Gastrocnemius medialis (tissue), 4 donors: ENCODE results near the gene C1QTNF6. TPM values are rescaled to one million over a fixed set of nuclear protein-coding genes. Genes with fewer than 3 reads are reported as not detected.
"Not testable (repeated sequence)": the region's sequence is repeated elsewhere in the genome, so short reads cannot be mapped to it uniquely, and the experiment has no call there.

Experiments used
- ATAC-seq, 2 donors: fragments of 150-250 bp; one replicate each; pipeline ENCODE4 v1.9.1; 2016
- DNase-seq, 2 donors: peaks; one replicate each; pipeline ENCODE4 v3.0.0-alpha.2; 2019
- H3K27ac ChIP-seq, 4 donors: fragments of 200-600 bp; sonication (generic); 1 replicate in 1 of 4; 2 replicates in 3 of 4; pipeline ENCODE4 v1.5.1; 2016 to 2018; ENCODE audit warnings: mild to moderate bottlenecking in 2 of 4, moderate library complexity in 1 of 4
- H3K27me3 ChIP-seq, 3 donors: fragments of 200-600 bp; sonication (generic) in 2 of 3; 1 replicate in 1 of 3; 2 replicates in 2 of 3; pipeline versions ENCODE4 v1.5.1 to v1.6.0; 2016 to 2019; ENCODE audit warnings: mild to moderate bottlenecking in 1 of 3, moderate library complexity in 1 of 3
- H3K36me3 ChIP-seq, 2 donors: fragments of 200-600 bp; sonication (generic) in 1 of 2; one replicate each; pipeline ENCODE4 v1.5.1; 2017 to 2018
- H3K4me1 ChIP-seq, 2 donors: fragments of 200-600 bp; sonication (generic) in 1 of 2; one replicate each; pipeline ENCODE4 v1.5.1; 2016 to 2017; ENCODE audit warnings: mild to moderate bottlenecking in 2 of 2
- H3K4me3 ChIP-seq, 4 donors: fragments of 200-600 bp; sonication (generic) in 3 of 4; 1 replicate in 1 of 4; 2 replicates in 3 of 4; pipeline ENCODE4 v1.5.1; 2016 to 2019; ENCODE audit warnings: mild to moderate bottlenecking in 2 of 4
- H3K9me3 ChIP-seq, 3 donors: fragments of 200-600 bp; sonication (generic) in 2 of 3; 1 replicate in 1 of 3; 2 replicates in 2 of 3; pipeline ENCODE4 v1.5.1; 2016 to 2019
- POLR2A ChIP-seq, 2 donors: fragments of 450-650 bp; IDR thresholded peaks; one replicate each; pipeline ENCODE4 v1.6.1; 2017; ENCODE audit warnings: antibody characterized with exemption in 2 of 2, mild to moderate bottlenecking in 2 of 2, moderate library complexity in 2 of 2
- in situ Hi-C, 4 donors: fragments of 200-750 bp; cut with MboI; loops; one replicate each; pipeline versions ENCODE4 v1.15.0 to v1.8.0; 2017; ENCODE audit warnings: low sequenced_read_pairs in 4 of 4
- intact Hi-C: fragments of 100-400 bp; cut with DNase I; formaldehyde crosslinking; loops from one replicate; pipeline ENCODE4 v1.15.1; 2023; ENCODE audit warnings: low total_unique reads
- total RNA-seq, 4 donors: library from RNA; depleted of rRNA; stranded (reverse); fragments of >200 nt; gene quantifications; one replicate each; pipeline versions ENCODE4 v1.1.0 to v1.2.3, GENCODE V29; 2016
- TF ChIP-seq, protein P1 (sequence below), 5 experiments: fragments of 450-650 bp in 3 of 5; fragments of 200-600 bp in 2 of 5; sonication (generic) in 2 of 5; IDR thresholded peaks in 4 of 5; conservative IDR thresholded peaks in 1 of 5; 1 replicate in 4 of 5; 2 replicates in 1 of 5; pipeline ENCODE4 v1.5.1; 2016 to 2019; ENCODE audit warnings: antibody characterized with exemption in 5 of 5, mild to moderate bottlenecking in 3 of 5, moderate library complexity in 3 of 5

The C1QTNF6 gene
- total RNA-seq = under 1 TPM; 0.46 to 1.00 (median 0.84) TPM

- Histone ChIP-seq H3K27me3 (no peaks in the 10 kb centered on the region), H3K4me1 (peaks cover 38 to 41% of the 10 kb centered on the region in 2 donors), H3K9me3 (no peaks in the 10 kb centered on the region), H3K4me3 (peak within 1 kb of the TSS; percentile 9 to 31 (median 21)), H3K36me3 (no peaks in the 10 kb centered on the region), H3K27ac (peak within 1 kb of the TSS; percentile 71 to 82 (median 76))
- in situ Hi-C loops (no loop called here), intact Hi-C loops (no loop called here)
- DNase-seq = no peak
- peak; percentile 20 to 28 for ATAC-seq
- TF ChIP-seq, protein P1, sequence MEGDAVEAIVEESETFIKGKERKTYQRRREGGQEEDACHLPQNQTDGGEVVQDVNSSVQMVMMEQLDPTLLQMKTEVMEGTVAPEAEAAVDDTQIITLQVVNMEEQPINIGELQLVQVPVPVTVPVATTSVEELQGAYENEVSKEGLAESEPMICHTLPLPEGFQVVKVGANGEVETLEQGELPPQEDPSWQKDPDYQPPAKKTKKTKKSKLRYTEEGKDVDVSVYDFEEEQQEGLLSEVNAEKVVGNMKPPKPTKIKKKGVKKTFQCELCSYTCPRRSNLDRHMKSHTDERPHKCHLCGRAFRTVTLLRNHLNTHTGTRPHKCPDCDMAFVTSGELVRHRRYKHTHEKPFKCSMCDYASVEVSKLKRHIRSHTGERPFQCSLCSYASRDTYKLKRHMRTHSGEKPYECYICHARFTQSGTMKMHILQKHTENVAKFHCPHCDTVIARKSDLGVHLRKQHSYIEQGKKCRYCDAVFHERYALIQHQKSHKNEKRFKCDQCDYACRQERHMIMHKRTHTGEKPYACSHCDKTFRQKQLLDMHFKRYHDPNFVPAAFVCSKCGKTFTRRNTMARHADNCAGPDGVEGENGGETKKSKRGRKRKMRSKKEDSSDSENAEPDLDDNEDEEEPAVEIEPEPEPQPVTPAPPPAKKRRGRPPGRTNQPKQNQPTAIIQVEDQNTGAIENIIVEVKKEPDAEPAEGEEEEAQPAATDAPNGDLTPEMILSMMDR (IDR thresholded peaks at IDR 0.05 in 4 of 5, conservative IDR thresholded peaks at IDR 0.05 in 1 of 5) = no peak
- no peak for TF ChIP-seq POLR2A (IDR thresholded peaks at IDR 0.05)
Measured at GRCh38 chr22:37187891-37188761, at the start of gene C1QTNF6. Gene C1QTNF6, minus strand, starts transcription at chr22:37188247. Its CDS starts 34 bp downstream, at chr22:37188213.

DNA sequence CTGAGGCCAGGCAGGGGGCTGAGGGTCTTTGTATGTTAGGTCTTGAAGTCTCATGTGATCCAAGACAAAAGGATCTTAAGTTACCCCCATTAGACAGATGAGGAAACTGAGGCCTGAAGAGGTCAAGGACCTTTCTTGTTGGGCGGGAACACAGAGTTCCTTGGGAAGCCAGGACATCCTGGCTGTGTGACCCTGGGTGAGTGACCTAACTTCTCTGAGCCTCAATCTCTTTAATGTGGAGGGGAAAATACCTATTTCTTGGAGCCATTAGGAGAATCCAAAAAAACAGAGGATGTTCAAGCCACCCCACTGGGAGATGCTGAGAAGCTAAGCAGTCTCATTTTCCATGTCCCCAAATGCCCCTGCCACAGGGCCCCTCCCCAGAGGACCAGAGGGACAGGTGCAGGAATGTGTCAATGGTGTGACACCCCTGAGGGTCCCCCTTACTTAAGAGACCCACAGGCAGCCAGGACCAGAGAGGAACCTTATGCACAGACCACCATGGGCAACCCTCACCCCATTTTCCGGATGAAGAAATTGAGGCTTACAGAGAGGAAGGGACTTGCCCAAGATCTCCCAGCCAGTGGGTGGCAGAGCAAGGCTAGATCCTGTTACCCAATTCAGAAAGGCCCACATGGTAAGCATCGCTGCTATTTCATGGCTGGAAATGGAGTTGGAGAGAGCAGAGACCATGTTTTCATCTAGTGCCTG lies 48.0 kb upstream of the C1QTNF6 start:
- ATAC-seq = no peak
- intact Hi-C loops (no loop called here), in situ Hi-C loops (no loop called here)
- TF ChIP-seq POLR2A (IDR thresholded peaks at IDR 0.05) = no peak
- Histone ChIP-seq H3K27ac (no peak overlapping the region), H3K36me3 (no peaks in the 10 kb centered on the region), H3K4me1 (no peaks in the 10 kb centered on the region), H3K27me3 (peaks cover 20 to 52% (median 45%) of the 10 kb centered on the region in 3 donors), H3K4me3 (no peak overlapping the region), H3K9me3 (no peaks in the 10 kb centered on the region)
- DNase-seq = no peak

GRCh38 chr22:37234736-37235711 lies 47.0 kb upstream of the C1QTNF6 start:
- Histone ChIP-seq H3K36me3 (no peaks in the 10 kb centered on the region), H3K27me3 (peaks cover 20 to 51% (median 37%) of the 10 kb centered on the region in 3 donors), H3K27ac (no peak overlapping the region), H3K4me3 (no peak overlapping the region), H3K9me3 (no peaks in the 10 kb centered on the region), H3K4me1 (no peaks in the 10 kb centered on the region)
- no peak for DNase-seq
- in situ Hi-C loops (no loop called here), intact Hi-C loops (no loop called here)
- ATAC-seq = no peak
- TF ChIP-seq, protein P1 (IDR thresholded peaks at IDR 0.05 in 4 of 5, conservative IDR thresholded peaks at IDR 0.05 in 1 of 5) = no peak
- no peak for TF ChIP-seq POLR2A (IDR thresholded peaks at IDR 0.05)

GRCh38 chr22:37233751-37234631 lies 45.9 kb upstream of the C1QTNF6 start:
- DNase-seq (no peak), ATAC-seq (no peak)
- no peaks in the 10 kb centered on the region for H3K9me3 ChIP-seq
- H3K27ac ChIP-seq = no peak overlapping the region
- H3K27me3 ChIP-seq = peaks cover 20 to 53% (median 35%) of the 10 kb centered on the region in 3 donors
- intact Hi-C loops = no loop called here
- no peaks in the 10 kb centered on the region for H3K36me3 ChIP-seq
- no peaks in the 10 kb centered on the region for H3K4me1 ChIP-seq
- in situ Hi-C loops = no loop called here
- no peak overlapping the region for H3K4me3 ChIP-seq
- no peak for TF ChIP-seq POLR2A (IDR thresholded peaks at IDR 0.05)
- TF ChIP-seq, protein P1 (IDR thresholded peaks at IDR 0.05 in 4 of 5, conservative IDR thresholded peaks at IDR 0.05 in 1 of 5) = no peak

DNA sequence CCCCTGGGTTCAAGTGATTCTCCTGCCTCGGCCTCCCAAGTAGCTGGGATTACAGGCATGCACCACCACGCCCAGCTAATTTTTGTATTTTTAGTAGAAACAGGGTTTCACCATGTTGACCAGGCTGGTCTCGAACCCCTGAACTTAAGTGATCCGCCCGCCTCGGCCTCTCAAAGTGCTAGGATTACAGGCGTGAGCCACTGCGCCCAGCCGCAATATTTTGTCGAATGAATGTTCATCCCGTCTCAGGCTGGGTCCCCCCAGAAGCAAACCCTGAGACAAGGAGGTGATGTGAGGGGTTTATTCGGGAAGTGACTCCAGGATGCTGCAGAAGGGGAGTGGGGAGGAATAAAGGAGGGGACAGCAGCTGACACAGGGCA lies 45.3 kb upstream of the C1QTNF6 start:
- H3K4me3 ChIP-seq, intact Hi-C loops, H3K4me1 ChIP-seq, in situ Hi-C loops, H3K27ac ChIP-seq, DNase-seq, ATAC-seq, H3K36me3 ChIP-seq, H3K9me3 ChIP-seq: not testable (repeated sequence)
- H3K27me3 ChIP-seq = peaks cover 20 to 55% (median 29%) of the 10 kb centered on the region in 3 donors
